ENCODE data around the gene OSBPL2. TPM values are rescaled to one million over a fixed set of nuclear protein-coding genes. Genes with fewer than 3 reads are reported as not detected.

The OSBPL2 gene
- polyA plus RNA-seq, 1 experiment = 20.5 TPM

DNA sequence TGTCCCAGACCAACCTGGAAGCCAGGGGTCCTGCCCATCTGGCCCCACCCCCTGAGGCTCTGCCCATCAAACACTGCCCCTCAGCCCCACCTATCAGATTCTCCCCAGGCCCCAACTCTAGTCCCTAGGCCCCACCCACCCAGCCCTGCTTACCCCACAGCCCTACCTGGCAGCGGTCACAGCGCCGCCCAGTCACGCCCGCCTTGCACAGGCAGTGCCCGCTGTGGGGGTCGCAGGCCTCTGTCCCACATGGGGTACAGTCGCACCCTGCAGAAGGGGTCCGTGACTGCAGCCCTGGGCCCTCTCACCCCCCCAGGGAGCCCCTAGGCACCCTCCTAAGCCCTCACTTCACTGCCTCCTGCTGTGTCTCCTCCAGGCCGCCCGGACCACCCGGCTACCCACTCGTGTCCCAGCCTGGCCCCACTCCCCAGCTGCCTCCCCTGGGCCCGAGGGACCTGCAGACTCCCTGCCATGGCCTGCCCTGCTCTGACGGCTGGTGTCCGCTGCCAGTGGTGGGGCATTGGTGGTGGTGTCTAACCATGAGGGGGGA lies 84.2 kb downstream of the OSBPL2 start:
- Histone ChIP-seq H3K36me3 (ENCODE audit: control insufficient read depth, insufficient read depth, low read length) (no peaks in the 10 kb centered on the region; the same call in 1 of the 2 replicates), H3K4me3 (ENCODE audit: low read depth, low read length) (no peak overlapping the region), H3K27me3 (ENCODE audit: control insufficient read depth, insufficient read depth, low read length) (no peaks in the 10 kb centered on the region)
- TF ChIP-seq CTCF (IDR thresholded peaks at IDR 0.05; ENCODE audit: insufficient read depth, low read depth, low read length) = no peak
- ChIA-PET CTCF (no interaction called here), POLR2A (no interaction called here)
- DNase-seq (ENCODE audit: low read depth) = no peak

DNA sequence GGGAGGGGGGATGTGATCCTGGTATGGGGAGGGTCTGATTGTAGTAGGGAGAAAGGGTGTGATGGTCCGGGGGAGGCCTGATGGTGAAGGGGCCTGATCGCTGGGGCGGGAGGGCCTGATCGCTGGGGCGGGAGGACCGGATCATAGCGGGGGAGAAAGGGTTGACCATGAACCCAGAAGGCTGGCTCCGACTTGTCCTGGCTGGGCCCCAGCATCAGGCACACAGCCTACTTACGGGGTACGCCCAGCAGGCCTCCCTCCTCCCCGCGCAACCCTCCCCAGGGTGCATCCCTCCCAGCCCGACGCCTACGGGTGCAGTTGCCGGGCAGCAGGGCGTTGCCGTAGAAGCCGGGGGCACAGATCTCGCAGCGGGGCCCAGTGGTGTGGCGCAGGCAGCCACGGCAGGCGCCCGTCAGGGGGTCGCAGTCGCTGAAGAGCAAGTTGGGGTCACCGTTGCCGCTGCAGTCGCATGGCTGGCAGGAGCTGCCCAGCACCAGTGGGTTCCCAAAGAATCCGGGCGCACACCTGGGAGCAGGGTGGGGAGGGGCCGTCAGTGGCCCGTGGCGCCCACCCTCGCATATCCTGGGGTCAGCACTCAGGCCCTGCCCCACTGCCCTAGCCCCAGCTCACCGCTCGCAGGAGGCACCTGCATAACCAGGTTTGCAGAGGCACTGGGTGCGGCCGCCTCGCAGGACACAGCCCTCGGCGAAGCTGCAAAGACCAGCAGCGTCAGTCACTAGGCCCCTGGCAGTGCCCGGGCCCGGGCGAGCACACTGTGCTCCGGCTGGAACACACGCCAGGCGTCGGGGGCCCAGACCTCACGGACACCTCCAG lies 85.0 kb downstream of the OSBPL2 start:
- H3K36me3 ChIP-seq (ENCODE audit: control insufficient read depth, insufficient read depth, low read length) = no peaks in the 10 kb centered on the region; the same call in none of the 2 replicates
- ChIA-PET POLR2A (no interaction called here), CTCF (no interaction called here)
- H3K4me3 ChIP-seq (ENCODE audit: low read depth, low read length) = no peak overlapping the region
- no peak for DNase-seq (ENCODE audit: low read depth)
- H3K27me3 ChIP-seq (ENCODE audit: control insufficient read depth, insufficient read depth, low read length) = no peaks in the 10 kb centered on the region
- no peak for TF ChIP-seq CTCF (IDR thresholded peaks at IDR 0.05; ENCODE audit: insufficient read depth, low read depth, low read length)

GRCh38 chr20:62323980-62324906 lies 85.9 kb downstream of the OSBPL2 start:
- ChIA-PET POLR2A (no interaction called here), CTCF (no interaction called here)
- no peak for DNase-seq (ENCODE audit: low read depth)
- TF ChIP-seq CTCF (IDR thresholded peaks at IDR 0.05; ENCODE audit: insufficient read depth, low read depth, low read length) = no peak
- Histone ChIP-seq H3K36me3 (ENCODE audit: control insufficient read depth, insufficient read depth, low read length) (no peaks in the 10 kb centered on the region; the same call in none of the 2 replicates), H3K27me3 (ENCODE audit: control insufficient read depth, insufficient read depth, low read length) (no peaks in the 10 kb centered on the region), H3K4me3 (ENCODE audit: low read depth, low read length) (no peak overlapping the region)

DNA sequence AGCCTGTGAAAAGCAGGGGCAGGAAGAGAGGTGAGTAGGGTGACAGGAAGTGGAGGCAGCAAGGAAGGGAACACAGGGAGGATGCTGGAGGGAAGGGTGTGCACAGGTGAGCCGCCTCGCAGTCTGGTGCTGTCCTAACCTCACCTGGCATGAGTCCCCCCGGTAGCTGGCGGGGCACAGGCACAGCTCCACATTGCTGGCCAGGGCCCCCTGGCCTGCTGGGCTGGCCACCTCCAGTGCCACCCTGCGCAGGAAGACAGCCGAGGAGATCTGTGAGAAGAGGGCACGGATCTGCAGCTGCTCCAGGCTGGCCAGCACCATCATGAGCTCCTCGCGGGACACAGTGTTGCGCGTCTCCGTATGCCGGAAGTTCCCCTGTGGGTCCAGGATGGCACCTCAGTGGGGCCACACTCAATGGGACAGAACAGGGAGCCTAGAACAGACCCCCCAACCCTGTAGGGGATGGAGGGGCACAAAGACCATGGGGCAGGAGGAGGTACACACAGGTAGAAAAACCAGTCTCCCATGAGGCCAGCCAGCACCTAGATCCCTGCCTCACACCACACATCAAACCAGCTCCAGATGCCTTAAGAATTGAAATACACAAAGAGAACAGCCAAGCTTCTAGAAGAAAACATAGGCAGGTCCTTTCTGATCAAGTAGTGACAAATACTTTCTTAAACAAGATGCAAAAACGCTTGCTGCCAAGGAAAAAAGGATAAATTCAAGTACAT lies 87.0 kb downstream of the OSBPL2 start:
- Histone ChIP-seq H3K27me3 (ENCODE audit: control insufficient read depth, insufficient read depth, low read length) (no peaks in the 10 kb centered on the region), H3K36me3 (ENCODE audit: control insufficient read depth, insufficient read depth, low read length) (peaks cover 2% of the 10 kb centered on the region), H3K4me3 (ENCODE audit: low read depth, low read length) (no peak overlapping the region)
- POLR2A ChIA-PET = no interaction called here
- CTCF ChIA-PET = no interaction called here
- DNase-seq (ENCODE audit: low read depth) = no peak
- TF ChIP-seq CTCF (IDR thresholded peaks at IDR 0.05; ENCODE audit: insufficient read depth, low read depth, low read length) = no peak
